HepG2 (cell line): ENCODE data around the gene UNKL. TPM values are rescaled to one million over a fixed set of nuclear protein-coding genes. Genes with fewer than 3 reads are reported as not detected.

ENCODE experiments used
- ARID5B ChIP-seq: IDR thresholded peaks from 2 replicates; pipeline ENCODE4 v1.4.0; 2020; ENCODE audit warnings: mild to moderate bottlenecking, missing genetic modification reagents
- BHLHE40 ChIP-seq: IDR thresholded peaks from 2 replicates; pipeline ENCODE4 v1.6.1; 2011; ENCODE audit warnings: low read length, improper control_type of control experiment
- GRHL1 ChIP-seq: sonication (generic); formaldehyde crosslinking; conservative IDR thresholded peaks from 2 replicates; pipeline ENCODE4 v1.8.0; 2022; ENCODE audit warnings: missing genetic modification reagents
- HNRNPH1 ChIP-seq: fragments of 200-400 bp; formaldehyde crosslinking; optimal IDR thresholded peaks from 2 replicates; pipeline ENCODE3; 2017; ENCODE audit warnings: mild to moderate bottlenecking, low read depth, low read length
- HOXA7 ChIP-seq: sonication (generic); formaldehyde crosslinking; IDR thresholded peaks from 2 replicates; pipeline ENCODE4 v1.8.1; 2022; ENCODE audit warnings: mild to moderate bottlenecking, missing genetic modification reagents, moderate library complexity
- KDM3A ChIP-seq: IDR thresholded peaks from 2 replicates; pipeline ENCODE4 v1.6.1; 2018; ENCODE audit warnings: low read depth, missing compliant biosample characterization
- MAX ChIP-seq: IDR thresholded peaks from 2 replicates; pipeline ENCODE4 v1.6.1; 2012; ENCODE audit warnings: inconsistent platforms
- MEIS2 ChIP-seq: sonication (generic); formaldehyde crosslinking; IDR thresholded peaks from 2 replicates; pipeline ENCODE4 v1.9.0; 2021; ENCODE audit warnings: mild to moderate bottlenecking, missing genetic modification reagents
- PHF8 ChIP-seq: sonication (generic); formaldehyde crosslinking; IDR thresholded peaks from 2 replicates; pipeline ENCODE4 v1.5.0; 2020; ENCODE audit warnings: missing genetic modification reagents
- SAFB2 ChIP-seq: sonication (generic); formaldehyde crosslinking; IDR thresholded peaks from 2 replicates; pipeline ENCODE4 v1.5.1; 2020; ENCODE audit warnings: missing genetic modification reagents, low read depth, mild to moderate bottlenecking, borderline replicate concordance
- TAF1 ChIP-seq: sonication (generic); formaldehyde crosslinking; IDR thresholded peaks from 2 replicates; pipeline ENCODE4 v1.4.0; 2020; ENCODE audit warnings: missing genetic modification reagents
- ZBTB38 ChIP-seq: sonication (generic); formaldehyde crosslinking; IDR thresholded peaks from 2 replicates; pipeline ENCODE4 v1.5.1; 2020; ENCODE audit warnings: mild to moderate bottlenecking, missing genetic modification reagents
- ZNF547 ChIP-seq: sonication (generic); formaldehyde crosslinking; IDR thresholded peaks from 2 replicates; pipeline ENCODE4 v1.5.1; 2020; ENCODE audit warnings: mild to moderate bottlenecking, missing genetic modification reagents
- ZNF777 ChIP-seq: sonication (generic); formaldehyde crosslinking; IDR thresholded peaks from 2 replicates; pipeline ENCODE4 v1.4.0; 2020; ENCODE audit warnings: missing genetic modification reagents
- ZSCAN20 ChIP-seq: sonication (generic); formaldehyde crosslinking; IDR thresholded peaks from 2 replicates; pipeline ENCODE4 v1.4.0; 2020; ENCODE audit warnings: missing genetic modification reagents, mild to moderate bottlenecking, borderline replicate concordance
- ZSCAN21 ChIP-seq: sonication (generic); formaldehyde crosslinking; IDR thresholded peaks from 2 replicates; pipeline ENCODE4 v1.8.0; 2022; ENCODE audit warnings: mild to moderate bottlenecking, missing genetic modification reagents, moderate library complexity, borderline replicate concordance
- polyA plus RNA-seq, 8 experiments: library from polyadenylated mRNA; depleted of rRNA in 3 of 8; stranded (reverse) in 7 of 8; unstranded in 1 of 8; fragments of >200 nt; fragmentation: Illumina TruSeq in 4 of 8; extraction: Trizol in 4 of 8; gene quantifications; 2 replicates each; pipeline versions ENCODE4 v1.2.1 to v1.2.3, GENCODE V29; 2011 to 2016; ENCODE audit warnings: low read depth in 4 of 8, missing spikeins in 1 of 8, mixed read lengths in 1 of 8; ENCODE audit not compliant: insufficient read depth in 1 of 8
- total RNA-seq, 5 experiments: library from RNA; depleted of rRNA; stranded (reverse); fragments of >200 nt; fragmentation: Illumina TruSeq; extraction: Trizol; gene quantifications; 2 replicates each; pipeline ENCODE4 v1.2.3, GENCODE V29; 2016; ENCODE audit warnings: low read depth in 1 of 5
- TF ChIP-seq, protein P1 (sequence below): sonication (generic); formaldehyde crosslinking; IDR thresholded peaks from 2 replicates; pipeline ENCODE4 v1.9.0; 2021; ENCODE audit warnings: mild to moderate bottlenecking, missing genetic modification reagents

Gene UNKL
- total and polyA plus RNA-seq, 2 of the 13 experiments (the other 11 are each of a cell fraction or from before 2014, with no cell fraction given): 10.4 to 17.6 TPM

DNA sequence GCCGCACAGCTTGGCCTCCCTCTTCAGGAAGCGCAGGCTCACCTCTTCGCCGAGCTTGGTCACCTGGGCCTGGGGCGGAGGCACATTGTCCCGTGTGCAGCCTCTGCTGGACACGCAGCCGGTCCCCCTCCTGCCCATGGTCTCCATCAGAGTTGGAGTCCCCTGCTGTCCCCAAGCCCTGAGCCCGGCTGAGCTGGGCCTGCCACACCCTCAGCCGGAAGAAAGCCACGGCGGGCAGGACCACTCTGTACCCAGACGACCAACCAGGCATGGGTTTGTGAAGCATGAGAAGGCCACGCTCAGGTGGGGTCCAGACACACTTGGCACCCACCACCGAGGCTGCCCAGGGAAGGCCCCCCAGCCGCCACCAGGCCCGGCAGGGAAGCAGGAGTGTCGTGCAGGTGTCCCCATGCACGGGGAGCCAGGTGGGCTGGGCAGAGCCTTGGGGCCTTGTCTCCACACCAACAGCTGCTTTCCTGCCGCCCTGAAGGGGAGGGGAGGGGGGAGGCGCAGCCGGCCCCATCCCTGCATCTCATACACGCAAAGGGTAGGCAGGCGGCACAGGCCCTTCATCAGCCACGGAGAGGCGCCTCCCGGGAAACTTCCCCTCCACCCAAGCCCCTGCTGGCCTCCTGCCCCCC, 24.7 kb upstream of the UNKL start (continued):
- TF ChIP-seq, protein P1, sequence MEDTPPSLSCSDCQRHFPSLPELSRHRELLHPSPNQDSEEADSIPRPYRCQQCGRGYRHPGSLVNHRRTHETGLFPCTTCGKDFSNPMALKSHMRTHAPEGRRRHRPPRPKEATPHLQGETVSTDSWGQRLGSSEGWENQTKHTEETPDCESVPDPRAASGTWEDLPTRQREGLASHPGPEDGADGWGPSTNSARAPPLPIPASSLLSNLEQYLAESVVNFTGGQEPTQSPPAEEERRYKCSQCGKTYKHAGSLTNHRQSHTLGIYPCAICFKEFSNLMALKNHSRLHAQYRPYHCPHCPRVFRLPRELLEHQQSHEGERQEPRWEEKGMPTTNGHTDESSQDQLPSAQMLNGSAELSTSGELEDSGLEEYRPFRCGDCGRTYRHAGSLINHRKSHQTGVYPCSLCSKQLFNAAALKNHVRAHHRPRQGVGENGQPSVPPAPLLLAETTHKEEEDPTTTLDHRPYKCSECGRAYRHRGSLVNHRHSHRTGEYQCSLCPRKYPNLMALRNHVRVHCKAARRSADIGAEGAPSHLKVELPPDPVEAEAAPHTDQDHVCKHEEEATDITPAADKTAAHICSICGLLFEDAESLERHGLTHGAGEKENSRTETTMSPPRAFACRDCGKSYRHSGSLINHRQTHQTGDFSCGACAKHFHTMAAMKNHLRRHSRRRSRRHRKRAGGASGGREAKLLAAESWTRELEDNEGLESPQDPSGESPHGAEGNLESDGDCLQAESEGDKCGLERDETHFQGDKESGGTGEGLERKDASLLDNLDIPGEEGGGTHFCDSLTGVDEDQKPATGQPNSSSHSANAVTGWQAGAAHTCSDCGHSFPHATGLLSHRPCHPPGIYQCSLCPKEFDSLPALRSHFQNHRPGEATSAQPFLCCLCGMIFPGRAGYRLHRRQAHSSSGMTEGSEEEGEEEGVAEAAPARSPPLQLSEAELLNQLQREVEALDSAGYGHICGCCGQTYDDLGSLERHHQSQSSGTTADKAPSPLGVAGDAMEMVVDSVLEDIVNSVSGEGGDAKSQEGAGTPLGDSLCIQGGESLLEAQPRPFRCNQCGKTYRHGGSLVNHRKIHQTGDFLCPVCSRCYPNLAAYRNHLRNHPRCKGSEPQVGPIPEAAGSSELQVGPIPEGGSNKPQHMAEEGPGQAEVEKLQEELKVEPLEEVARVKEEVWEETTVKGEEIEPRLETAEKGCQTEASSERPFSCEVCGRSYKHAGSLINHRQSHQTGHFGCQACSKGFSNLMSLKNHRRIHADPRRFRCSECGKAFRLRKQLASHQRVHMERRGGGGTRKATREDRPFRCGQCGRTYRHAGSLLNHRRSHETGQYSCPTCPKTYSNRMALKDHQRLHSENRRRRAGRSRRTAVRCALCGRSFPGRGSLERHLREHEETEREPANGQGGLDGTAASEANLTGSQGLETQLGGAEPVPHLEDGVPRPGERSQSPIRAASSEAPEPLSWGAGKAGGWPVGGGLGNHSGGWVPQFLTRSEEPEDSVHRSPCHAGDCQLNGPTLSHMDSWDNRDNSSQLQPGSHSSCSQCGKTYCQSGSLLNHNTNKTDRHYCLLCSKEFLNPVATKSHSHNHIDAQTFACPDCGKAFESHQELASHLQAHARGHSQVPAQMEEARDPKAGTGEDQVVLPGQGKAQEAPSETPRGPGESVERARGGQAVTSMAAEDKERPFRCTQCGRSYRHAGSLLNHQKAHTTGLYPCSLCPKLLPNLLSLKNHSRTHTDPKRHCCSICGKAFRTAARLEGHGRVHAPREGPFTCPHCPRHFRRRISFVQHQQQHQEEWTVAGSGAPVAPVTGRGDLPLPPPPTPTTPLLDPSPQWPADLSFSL (CRISPR knock-in tag): no peak
- TF ChIP-seq MEIS2 (CRISPR knock-in tag) (no peak), SAFB2 (CRISPR knock-in tag) (no peak), ZSCAN20 (CRISPR knock-in tag) (no peak), ZNF547 (CRISPR knock-in tag) (0 out of 2 replicates have a peak, but pooled peaks have one; percentile 66), BHLHE40 (no peak), PHF8 (CRISPR knock-in tag) (peak; percentile 25; the same call in 1 of the 2 replicates), ARID5B (CRISPR knock-in tag) (no peak), GRHL1 (CRISPR knock-in tag) (no peak), HOXA7 (CRISPR knock-in tag) (no peak), TAF1 (CRISPR knock-in tag) (peak; percentile 12; the same call in 1 of the 2 replicates), ZBTB38 (peak; percentile 24; the same call in 1 of the 2 replicates), ZSCAN21 (CRISPR knock-in tag) (no peak), HNRNPH1 (no peak), KDM3A (CRISPR knock-in tag) (no peak), ZNF777 (CRISPR knock-in tag) (no peak), MAX (peak; percentile 39)
